HG03045 (cell line): Measurements from ENCODE around the gene SETX.

Experiments used
- ATAC-seq: cut with Tn5 transposase; IDR thresholded peaks from one replicate; pipeline ENCODE4 v1.9.1; 2021; ENCODE audit warnings: mild to moderate bottlenecking, moderate library complexity; ENCODE audit not compliant: unreplicated experiment

The SETX gene

DNA sequence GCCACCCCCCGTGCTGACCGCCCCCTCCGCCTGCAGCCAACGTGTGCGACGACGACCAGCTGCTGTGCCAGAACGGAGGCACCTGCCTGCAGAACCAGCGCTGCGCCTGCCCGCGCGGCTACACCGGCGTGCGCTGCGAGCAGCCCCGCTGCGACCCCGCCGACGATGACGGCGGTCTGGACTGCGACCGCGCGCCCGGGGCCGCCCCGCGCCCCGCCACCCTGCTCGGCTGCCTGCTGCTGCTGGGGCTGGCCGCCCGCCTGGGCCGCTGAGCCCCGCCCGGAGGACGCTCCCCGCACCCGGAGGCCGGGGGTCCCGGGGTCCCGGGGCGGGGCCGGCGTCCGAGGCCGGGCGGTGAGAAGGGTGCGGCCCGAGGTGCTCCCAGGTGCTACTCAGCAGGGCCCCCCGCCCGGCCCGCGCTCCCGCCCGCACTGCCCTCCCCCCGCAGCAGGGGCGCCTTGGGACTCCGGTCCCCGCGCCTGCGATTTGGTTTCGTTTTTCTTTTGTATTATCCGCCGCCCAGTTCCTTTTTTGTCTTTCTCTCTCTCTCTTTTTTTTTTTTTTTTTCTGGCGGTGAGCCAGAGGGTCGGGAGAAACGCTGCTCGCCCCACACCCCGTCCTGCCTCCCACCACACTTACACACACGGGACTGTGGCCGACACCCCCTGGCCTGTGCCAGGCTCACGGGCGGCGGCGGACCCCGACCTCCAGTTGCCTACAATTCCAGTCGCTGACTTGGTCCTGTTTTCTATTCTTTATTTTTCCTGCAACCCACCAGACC, 112.8 kb downstream of the SETX start:
- peak; percentile 0 for ATAC-seq

DNA sequence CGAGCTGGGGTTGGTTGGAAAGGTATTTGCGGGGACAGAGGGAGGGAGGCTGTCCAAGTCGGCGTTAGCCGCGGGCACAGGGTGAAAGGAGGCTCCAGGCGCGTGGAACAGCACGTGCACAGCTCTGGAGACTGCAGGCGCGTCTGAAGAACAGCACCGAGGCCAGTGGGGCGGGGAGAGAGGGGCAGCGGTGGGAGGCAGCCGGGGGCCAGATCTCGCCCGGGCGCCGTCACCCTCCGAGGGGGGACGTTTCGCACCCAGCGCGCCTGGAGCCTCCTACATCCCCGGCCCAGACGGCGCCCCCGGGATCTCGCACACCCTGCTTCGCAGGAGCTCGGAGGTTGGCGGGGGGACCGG, 113.3 kb downstream of the SETX start:
- ATAC-seq: no peak

DNA sequence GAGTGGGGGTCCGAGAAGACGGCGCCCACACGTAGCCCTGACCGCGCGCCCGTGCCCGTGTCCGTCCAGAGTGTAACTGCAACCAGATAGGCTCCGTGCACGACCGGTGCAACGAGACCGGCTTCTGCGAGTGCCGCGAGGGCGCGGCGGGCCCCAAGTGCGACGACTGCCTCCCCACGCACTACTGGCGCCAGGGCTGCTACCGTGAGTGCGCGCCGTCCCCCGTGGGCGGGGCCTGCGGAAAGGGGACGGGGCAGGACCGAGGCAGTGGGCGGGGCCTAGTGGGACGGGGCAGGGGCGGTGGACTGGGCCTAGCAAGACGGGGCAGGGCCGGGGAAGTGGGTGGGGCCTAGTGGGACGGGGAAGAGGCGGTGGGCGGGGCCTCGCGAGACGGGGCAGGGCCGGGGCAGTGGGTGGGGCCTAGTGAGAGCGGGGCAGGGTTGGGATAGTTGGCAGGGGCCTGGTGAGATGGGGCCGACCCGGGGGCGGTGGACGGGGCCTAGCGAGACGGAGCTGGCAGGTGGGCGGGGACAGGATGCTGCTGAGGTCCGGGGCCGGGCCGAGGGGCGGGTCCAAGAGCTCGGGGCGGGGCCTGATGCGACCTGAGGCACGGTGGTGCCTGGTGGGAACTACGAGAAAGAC, 113.8 kb downstream of the SETX start:
- ATAC-seq: peak; percentile 54

DNA sequence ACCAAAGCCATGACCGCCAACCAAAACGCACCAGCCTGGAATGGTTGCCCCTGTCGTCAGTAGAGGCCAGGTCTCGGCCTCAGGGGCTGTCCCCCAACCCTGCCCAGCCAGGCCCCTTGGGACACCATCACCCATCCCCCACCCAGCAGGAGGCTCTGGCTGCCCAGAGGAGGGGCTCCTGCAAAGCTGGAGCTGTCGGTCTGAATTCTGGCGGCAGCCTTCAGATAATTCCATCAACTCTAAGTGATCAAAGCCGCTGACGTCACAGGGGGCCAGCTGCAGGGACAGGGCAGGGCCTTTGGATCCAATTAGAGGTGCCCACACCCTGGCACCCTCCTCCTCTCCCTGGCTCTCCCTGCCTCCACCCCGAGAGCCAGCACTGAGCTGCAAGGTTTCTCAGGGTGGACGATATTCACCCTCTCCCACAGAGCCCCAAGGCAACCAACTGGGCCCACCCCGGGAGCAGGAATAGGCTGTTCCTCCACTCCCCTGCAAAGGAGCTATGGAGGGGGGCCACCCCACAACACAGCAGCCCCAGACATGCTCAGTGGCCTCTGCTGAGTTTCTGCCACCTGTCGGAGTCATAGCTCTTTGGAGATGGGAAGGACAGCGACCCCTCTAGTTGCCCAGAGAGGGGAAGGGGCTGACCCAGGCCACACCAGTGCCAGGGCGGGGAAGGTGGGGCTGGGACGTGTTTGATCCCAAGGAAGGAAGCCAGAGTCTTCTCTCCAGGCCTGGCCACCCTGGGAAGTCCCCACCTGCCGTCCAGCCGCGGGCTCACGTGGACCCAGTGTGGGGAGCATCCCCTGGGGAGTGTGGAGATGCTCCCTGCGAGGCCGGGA, 114.6 kb downstream of the SETX start:
- ATAC-seq: peak; percentile 1

DNA sequence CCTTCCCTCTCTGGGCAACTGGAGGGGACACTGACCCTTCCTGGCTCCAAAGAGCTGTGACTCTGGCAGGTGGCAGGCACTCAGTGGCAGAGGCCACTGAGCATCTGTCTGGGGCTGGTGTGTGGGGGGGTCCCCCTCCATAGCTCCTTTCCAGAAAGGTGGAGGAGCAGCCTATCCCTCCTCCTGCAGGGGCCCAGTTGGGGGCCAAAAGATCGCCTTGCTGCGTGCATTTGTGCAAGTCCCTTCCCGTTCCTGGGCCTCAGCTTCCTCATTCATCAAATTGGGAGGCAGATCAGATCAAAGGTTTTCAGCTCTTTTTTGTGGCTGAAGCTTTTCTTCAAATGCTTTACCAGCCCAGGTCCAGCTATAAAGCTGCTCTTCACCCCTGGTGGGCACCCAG, 115.3 kb downstream of the SETX start:
- no peak for ATAC-seq

DNA sequence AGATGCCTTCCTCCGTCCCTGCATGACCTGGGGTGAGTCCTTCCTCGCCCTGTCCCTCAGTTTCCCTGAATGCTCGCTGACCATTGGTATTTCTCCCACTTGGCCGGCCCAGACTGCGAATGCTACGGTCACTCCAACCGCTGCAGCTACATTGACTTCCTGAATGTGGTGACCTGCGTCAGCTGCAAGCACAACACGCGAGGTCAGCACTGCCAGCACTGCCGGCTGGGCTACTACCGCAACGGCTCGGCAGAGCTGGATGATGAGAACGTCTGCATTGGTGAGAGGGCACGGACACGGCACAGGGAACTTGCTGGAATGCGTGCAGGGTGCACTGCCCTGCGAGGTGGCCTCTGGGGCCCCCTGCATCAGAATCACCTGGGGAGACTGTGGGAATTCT, 115.8 kb downstream of the SETX start:
- no peak for ATAC-seq

DNA sequence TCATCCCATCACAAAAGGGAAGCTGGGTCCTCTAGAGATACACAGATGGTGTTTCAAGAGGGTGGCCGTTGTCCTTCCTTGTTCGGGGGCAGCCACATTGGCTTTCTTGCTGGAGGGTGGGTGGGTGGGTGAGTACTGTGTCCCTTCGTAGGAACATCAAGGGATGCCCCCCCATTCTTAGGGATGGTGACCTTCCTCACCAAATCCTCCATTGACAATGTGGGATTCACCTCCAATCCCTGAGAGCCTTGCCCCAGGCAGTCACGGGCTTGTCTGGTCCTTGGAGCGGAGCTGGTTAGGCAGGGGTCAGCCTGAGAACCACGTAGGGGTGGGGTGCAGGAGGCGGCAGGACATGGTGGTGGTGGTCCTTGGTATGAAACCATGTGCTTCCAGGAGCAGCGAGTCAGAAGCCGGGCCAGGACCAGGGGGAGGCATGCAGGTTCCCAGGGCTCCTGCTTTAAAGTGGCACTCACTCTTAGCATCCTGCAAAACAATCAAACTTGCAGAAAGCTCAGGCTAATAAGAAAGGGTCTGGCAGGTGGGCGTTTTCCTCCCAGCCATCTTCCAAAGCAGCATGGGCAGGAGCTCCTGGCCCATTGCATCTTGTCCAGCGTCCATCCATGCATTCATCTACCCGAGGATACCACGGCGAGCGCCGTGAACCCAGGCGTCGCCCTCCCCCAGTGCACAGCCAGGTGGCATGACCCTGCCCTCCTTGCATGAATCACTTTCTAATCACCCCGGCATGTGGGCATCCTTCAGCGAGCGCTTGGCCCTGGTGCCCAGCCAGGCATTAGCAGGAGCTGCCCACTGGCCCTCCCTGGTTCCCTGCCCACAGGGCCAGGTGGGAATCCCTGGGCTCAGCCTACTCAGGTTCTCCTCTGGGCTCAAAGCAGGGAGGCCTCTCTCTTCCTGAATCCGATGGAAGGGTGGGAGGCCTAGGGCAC, 116.5 kb downstream of the SETX start:
- no peak for ATAC-seq

DNA sequence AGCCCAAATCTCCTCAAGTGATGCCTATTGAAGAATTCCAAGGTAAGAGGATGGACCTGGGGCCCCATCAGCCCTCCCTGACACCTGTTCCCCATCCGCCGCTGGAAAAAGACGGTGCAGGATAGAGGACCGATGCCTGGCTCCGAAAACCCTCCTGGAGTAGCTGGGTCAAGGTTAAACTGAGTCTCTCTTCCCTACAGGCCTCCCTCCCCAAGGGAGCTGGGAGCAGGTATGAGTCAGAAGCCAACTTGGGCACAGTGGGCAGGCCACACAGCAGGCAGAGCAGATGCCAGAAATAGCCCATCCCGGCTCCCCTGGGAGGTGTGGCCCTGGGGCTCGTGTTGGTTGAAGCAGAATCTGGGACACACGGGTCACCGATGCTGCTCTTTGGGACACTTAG, 117.3 kb downstream of the SETX start:
- ATAC-seq: no peak

DNA sequence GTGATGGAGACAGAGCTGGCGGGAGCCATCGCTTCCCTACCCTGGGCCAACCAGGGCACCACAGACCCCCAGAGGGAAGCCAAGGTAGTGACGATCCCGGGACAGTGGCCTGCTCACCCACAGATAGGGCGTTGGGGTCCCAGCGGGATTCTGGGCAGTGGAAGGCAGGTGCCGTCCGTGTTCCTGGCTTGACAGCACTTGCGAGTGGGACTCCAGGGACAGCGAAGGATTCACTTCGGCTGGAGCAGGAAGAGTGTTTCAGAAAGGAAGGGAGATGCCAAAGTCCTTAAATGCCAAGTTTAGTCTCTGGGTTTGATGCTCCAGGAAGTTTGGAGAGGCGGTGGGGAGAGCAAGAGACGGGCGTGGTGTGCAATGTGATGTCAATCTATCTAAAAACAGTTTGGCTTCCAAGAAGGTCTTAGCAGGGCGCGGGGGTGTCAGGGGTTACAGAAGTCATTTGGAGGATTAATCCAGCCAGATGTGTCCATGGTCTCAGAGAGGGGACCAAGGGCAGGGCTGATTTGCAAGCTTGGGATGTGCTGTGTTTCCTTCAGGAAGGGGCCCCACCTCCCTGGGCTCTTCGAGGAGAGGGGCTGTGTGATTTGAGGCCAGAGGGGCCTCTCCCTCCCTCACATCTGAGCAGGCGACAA, 118.0 kb downstream of the SETX start:
- ATAC-seq: no peak

DNA sequence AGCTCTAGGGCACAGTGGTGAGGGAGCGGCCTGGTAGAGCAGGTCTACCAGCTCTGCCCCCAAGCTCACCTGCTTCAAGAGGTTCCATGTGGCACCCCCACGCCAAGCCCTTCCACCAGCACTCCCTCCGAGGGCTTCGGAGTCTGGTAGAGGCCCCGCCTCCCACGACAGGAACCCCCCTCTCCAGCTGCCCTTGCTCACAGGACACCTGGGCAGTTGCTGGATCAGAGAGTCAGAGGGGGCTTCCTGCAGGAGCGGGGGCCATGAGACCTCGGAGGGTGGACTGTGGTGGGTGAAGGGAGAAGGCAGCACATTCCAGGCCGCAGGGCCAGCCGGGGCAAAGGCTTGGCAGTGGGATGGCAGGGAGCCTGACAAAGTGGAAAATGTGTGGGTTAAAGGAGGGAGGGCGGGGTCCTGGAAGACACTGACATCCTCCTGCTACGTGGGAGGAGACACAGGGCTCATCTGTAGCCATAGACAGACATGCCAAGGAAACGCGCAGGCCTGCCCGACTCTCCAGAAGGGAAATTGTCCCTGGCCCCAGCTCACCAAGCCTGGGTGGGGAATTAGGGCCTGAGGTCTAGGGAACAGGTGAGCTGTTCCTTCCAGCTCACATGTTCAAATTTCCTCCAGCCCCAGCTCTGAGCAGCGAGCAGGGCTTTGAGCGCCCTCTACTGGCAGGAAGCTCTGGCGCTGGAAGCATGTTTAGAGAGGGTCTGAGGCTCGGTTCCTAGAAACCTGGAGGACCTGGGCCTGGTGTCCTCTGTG, 118.7 kb downstream of the SETX start:
- no peak for ATAC-seq

DNA sequence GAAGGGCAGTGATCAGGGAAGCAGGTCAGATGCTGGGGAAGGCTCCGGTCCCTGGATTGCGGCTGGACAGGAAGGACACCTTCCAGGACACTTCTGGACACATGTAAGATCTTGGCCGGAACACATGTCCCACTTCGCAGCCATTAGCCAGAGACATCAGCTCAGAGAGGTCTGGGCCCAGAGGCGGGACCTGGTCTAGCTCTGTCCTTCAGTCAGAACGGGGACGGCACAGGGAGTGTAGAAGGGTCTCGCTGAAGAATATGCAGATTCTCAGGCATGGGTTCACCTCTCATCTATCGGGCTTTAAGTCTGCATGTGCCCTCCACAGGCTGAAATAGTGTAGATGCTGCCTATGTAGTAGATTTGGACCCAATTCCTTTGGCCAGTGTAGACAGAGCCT, 119.7 kb downstream of the SETX start:
- ATAC-seq: no peak

DNA sequence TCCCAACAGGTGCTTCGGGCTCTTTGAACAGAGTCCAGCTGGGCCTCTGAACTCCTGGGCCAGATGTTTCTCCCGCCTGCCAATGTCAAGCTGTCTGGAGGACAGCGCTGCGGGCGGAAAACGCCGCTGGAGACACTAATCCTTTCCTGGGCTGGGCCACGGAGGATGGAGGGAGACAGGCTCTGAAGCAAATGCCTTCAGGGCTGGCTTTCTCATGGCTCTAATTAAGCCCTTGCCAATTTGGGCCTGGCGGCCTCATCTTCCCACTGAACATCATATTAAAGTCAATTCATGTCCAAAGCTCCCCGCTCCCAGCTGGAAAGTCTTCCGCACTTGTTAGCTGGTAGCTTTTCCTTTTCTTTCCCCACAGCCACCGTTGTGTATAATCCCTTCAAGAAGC, 120.3 kb downstream of the SETX start:
- no peak for ATAC-seq

DNA sequence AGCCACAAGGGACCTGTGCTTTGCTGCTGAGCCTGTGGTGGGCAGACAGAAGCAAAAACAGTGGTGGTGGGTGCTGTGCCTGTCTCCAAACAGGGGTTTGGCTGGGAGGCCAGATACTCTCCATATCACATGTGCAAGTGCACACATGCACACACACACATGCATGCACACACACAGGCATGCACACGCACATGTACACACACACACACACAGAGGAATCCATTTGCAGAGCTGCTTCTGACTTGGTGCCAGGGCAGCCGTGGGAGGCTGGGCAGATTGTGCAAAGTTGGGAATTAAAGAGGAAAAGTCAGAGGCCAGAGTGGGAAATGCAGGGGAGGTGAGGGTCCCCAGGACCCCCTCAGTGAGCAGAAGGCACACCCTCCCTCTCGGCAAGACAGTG, 121.6 kb downstream of the SETX start:
- no peak for ATAC-seq

DNA sequence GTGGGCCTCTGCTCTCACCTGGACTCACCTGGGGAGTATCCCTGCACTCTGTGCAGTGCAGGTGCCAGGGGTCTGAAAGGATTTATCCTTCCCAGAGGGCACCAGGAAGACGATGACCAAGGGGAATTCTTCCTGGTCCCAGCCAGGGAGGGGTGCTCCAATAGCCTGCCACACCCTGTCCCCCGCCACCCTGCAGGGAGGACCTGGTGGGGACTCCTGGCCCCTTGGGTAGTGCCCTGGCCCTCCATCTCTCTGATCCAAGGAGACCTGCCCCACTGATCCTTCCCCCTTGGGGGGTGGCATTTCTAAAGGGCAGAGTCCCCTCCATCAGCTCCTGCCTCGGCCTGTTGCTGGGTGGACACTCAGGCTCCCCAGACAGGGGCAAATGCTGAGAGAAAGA, 122.3 kb downstream of the SETX start:
- ATAC-seq: no peak

DNA sequence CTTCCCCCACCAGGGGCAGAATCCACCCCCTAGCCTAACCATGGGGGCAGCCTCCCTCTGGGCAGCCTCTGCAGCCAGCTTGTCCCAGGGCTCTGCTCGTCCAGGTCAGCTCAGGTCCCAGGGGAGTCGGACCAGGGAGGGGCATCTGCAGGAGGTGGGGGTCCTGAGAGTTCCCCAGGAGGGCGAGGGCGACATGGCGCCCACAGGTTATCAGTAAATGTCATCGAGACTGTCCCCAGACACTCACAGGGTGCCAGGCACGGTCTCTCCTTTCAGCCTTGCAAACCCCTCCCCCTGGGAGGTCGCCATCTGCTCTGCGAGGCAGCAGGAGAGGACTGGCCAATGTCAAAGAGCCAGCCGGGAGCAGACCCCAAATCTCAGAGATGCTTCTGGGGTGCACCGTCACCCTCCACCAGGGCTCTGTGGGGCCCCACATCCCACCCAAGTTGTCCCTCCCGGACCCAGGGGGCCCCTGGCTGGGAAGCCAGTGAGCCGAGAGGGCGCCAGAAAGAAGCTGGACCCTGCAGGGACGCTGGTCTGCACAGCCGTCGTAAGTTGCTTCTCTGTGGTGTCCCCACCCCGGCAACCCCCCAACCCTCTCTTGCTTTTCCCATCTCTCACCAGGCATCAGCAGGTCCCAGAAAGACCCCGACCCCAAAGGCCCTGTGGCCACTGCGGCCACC, 123.6 kb downstream of the SETX start:
- no peak for ATAC-seq

DNA sequence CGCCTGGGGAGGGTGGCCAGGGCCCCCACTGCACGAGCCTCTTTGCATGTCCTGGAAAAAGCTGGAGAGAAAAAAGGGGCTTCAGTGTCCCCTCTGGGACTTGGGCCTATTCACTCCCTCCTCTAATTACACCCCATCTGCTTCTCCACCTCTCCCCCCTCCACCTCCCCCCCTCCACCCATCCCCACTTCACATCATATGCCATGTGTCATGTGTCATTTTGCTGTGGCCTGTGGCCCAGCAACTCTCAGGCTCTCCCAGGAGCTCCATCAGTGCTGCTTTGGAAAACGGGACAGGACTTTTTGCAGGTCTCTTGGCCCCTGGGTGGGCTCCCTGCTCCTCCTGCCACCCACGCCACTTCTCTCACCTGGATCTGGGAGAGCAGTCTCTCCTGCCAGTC, 124.2 kb downstream of the SETX start:
- no peak for ATAC-seq

DNA sequence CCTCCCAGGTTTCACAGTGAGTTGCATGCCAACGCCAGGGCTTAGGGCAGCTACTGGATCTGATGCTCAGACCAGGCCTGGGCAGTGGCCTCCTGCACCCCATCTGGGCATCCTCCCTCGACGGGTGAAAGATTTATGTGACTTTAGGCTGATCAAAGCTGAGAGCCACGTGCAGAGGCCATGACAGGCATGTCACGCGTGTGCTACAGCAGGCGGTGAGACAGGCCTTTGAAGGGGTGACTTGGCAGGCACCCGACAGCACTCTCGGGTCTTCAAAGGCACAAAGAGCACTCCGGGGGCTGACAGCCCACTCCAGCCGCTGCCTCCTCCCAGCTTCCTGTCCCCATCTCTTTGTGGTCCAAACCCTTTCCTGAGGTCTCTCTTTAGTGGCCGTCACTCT, 126.7 kb downstream of the SETX start:
- no peak for ATAC-seq

DNA sequence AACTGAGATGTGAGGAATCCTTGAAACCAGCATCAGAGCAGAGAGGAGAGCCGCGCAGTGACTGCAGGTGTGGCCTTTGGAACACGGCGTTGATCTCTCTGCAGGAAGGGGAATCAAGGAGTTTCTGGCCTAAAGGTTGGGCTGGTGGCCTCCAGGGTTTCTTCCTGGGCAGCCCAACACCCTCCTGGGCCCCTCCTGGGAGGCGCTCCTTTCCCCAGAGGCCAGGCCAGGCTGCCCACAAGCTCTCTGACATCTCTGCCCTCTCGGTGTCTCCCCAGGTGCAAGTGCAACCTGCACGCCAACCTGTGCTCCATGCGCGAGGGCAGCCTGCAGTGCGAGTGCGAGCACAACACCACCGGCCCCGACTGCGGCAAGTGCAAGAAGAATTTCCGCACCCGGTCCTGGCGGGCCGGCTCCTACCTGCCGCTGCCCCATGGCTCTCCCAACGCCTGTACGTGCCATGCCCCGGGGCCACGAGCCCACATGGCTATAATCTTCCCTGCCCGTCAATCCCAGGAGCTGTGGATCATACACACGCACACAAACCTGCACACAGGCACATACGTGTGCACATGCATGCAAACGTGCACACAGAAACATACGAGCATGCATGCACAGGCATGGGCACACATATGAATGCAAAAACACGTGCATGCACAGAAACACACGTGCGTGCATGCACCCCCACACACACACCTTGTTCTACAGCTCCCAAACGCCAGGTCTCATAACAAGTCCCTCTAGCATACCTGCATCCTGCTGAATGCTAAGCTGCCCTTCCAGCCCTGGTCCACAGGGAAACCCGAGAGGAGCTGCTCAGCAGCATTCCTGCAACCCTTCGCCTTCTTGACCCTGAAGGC, 128.0 kb downstream of the SETX start:
- no peak for ATAC-seq
